GM18508 (cell line): ENCODE results near the gene HAVCR2.
"Not testable (repeated sequence)": the region's sequence is repeated elsewhere in the genome, so short reads cannot be mapped to it uniquely, and the experiment has no call there.

Source experiments
- ATAC-seq: cut with Tn5 transposase; IDR thresholded peaks from one replicate; pipeline ENCODE4 v1.9.1; 2021; ENCODE audit warnings: moderate number of reproducible peaks; ENCODE audit not compliant: insufficient read depth, unreplicated experiment

Gene HAVCR2

GRCh38 chr5:157100140-157100679 is 8.6 kb downstream of the HAVCR2 start:
- ATAC-seq = no peak

DNA sequence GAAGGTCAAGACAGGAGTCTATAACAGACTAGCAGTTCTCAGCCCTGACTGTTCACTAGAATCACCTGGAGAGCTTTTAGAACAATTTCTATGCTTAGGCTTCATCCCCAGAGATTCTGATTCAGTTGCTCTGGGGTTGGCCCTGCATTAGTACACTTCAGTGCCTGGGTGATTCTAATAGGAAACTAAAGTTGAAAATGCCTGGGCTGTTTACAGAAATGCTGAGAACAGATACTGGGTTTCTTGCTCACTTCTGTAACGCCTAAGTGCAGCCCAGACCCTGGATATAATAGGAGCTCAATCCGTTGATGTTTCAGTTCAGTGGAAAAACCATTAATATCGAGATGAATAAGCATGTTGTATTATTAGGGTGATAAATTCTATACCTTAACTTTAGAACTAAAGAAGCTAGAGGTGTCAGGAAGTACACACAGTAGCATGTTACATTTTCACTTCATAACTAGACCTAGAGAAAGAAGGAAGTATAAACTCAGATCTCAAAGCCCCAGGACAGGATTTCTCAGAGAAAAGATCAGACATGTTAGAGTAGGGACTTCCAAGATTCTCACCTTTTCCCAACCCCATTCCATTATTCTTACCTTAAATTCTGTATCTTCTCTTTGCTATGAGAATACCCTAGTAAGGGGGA is 20.4 kb downstream of the HAVCR2 start:
- no peak for ATAC-seq

- no peak for ATAC-seq
Measured at GRCh38 chr5:157086751-157087359, 22.0 kb downstream of the HAVCR2 start.

DNA sequence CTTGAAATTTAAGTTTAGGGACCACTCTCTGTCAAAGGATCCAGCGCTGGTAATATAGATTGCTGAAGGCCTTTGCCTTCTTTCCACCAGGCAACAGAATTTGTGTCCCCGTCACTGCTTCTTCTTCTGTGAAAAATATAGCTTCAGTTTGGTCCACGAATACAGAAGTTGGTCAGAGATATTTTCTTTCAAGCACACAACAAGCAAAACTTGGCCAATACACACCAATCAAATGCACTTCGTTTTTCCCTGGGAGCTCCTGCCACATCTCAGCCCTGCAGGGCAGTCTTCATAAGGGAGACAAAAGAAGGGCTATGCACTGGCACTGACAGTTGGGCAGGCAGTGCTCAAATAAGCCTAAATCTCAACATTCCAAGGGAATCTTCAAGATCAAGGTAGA is 22.9 kb downstream of the HAVCR2 start:
- no peak for ATAC-seq

DNA sequence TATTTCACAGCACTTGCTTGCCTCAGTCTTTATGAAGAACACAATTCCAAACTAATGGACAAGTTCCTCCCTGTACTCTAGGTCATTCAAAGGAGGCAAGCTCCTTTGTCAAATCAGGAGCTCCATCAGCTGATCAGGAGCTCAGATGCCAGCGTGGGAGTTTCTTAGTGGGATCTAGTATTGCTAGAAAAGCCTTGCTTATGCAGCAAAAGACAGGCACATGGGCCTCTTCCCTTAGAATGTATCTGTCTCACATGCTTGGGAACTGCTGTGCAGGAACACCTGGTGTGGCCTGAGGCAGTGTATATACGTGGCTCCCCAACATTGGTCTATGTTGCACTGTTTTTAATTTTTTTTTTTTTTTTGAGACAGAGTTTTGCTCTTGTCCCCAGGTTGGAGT is 28.6 kb downstream of the HAVCR2 start:
- ATAC-seq = no peak

- no peak for ATAC-seq
Measured at GRCh38 chr5:157076558-157076957, 32.3 kb downstream of the HAVCR2 start.

DNA sequence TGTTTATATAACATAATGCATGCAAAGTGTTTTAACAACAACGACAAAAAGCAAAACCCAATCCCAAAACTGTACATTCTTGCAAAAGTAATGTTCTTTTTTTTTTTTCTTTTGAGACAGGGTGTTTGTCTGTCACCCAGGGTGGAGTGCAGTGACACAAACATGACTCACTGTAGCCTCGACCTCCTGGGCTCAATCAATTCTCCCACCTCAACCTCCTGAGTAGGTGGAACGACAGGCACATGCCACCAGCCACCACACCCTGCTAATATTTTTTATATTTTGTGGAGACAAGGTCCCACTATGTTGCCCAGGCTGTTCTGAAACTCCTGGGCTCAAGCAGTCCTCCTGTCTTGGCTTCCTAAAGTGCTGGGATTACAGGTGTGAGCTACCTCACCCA is 36.3 kb downstream of the HAVCR2 start:
- no peak for ATAC-seq

DNA sequence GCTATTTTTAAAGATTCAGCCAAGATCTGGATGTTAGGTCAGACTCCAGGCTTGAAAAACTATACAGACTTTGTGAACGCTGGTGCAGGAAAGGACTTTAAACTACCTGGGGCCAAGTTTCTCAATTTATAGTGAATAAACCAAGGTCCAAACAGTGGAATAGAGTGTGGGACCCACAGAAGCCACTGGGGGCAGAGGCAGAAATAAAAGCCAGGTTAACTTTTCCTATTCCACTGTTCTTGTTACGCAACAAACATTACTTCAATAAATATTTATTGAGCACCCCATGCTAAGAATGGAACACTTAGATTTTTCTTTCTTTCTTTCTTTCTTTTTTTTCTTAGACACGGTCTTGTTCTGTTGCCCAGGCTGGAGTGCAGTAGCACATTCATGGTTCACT is 38.9 kb downstream of the HAVCR2 start:
- ATAC-seq = no peak

- no peak for ATAC-seq
Measured at GRCh38 chr5:157068785-157069184, 40.1 kb downstream of the HAVCR2 start.

DNA sequence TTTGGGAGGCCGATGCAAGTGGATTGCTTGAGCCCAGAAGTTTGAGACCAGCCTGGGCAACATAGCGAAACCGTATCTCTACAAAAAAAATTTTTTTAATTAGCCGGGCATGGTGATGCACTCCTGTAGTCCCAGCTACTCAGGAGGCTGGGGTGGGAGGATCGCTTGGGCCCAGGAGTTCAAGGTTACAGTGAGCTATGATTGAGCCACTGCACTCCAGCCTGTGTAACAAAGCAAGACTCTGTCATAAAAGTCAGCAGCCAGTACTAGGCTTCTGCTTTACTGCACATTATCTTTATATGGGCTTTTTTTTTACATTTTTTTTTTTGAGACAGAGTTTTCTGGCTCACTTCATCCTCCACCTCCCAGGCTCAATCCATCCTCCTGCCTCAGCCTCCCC is 40.5 kb downstream of the HAVCR2 start:
- no peak for ATAC-seq

- no peak for ATAC-seq
Measured at GRCh38 chr5:157067005-157067404, 41.8 kb downstream of the HAVCR2 start.

- no peak for ATAC-seq
Measured at GRCh38 chr5:157066080-157066479, 42.8 kb downstream of the HAVCR2 start.

- ATAC-seq = no peak
Measured at GRCh38 chr5:157063776-157064430, 44.9 kb downstream of the HAVCR2 start.

GRCh38 chr5:157059891-157060290 is 49.0 kb downstream of the HAVCR2 start:
- no peak for ATAC-seq

GRCh38 chr5:157059093-157059539 is 49.7 kb downstream of the HAVCR2 start, which contains the start of gene HAVCR1:
Gene HAVCR1 (minus strand): TSS chr5:157059116. CDS start chr5:157057943, 1,173 bp downstream.
- ATAC-seq = no peak

GRCh38 chr5:157057459-157058370 is 51.1 kb downstream of the HAVCR2 start:
- no peak for ATAC-seq

DNA sequence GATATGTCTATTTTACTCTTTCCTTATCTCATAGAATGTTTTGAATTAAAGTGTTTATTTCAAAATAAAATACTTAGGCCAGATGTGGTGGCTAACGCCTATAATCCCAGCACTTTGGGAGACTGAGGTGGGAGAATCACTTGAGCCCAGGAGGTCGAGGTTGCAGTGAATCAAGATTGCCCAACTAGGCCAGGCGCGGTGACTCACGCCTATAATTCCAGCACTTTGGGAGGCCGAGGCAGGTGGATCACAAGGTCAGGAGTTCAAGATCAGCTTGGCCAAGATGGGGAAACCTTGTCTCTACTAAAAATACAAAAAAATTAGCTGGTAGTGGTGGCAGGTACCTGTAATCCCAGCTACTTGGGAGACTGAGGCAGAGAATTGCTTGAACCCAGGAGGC is 52.0 kb downstream of the HAVCR2 start:
- not testable (repeated sequence) for ATAC-seq

DNA sequence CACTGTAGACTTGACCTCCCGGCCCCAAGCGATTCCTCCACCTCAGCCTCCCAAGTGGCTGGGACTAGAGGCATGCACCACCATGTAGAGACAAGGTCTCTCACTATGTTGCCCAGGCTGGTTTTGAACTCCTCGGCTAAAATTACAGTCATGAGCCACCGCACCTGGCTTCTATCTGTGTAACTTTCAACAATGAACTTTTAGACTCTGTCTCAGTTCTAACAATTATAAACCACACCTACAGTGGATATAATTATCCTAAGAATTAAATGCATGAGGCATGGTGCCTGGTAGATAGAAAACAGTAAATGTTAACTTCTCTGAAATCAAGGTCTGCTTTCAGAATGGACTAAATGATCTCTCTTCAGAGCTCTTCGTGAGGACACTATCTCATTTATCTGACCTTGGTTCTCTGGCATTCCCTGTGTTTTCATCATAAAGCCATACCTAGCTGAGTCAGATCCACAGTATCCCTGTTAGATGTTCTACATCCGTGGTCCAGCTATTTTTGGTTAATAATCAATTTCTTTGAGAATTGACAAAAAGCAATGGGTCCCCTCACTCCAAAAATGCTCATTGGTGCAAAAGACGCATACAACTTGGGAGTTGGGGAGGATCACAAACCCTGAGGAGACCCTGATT is 57.1 kb downstream of the HAVCR2 start:
- no peak for ATAC-seq

DNA sequence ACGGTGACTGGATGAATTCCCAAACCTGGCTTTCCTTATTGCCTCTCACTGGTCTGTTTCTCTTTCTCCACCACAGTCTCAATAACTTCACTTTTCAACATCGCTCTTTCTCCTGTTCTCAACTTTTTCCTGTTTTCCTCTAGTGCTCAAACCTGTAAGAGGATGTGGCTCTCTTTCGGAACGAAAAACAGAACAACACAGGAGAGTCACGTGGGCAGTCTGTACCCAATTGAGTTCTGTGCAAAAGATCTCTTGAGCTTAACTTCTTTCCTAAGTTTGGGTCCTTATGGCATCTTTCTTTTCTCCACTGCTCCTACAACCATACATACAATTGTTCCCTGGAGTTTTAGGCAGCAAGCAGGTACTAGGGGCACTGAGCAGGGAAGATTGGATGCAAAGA is 58.8 kb downstream of the HAVCR2 start:
- ATAC-seq = no peak

GRCh38 chr5:157049605-157050004 is 59.2 kb downstream of the HAVCR2 start:
- ATAC-seq = no peak
